HT1080 (cell line): ENCODE results near the gene UBA3. TPM values are rescaled to one million over a fixed set of nuclear protein-coding genes. Genes with fewer than 3 reads are reported as not detected.

ENCODE experiments used
- DNase-seq: peaks from one replicate; pipeline ENCODE4 v3.0.0-alpha.2; 2015; ENCODE audit warnings: low read depth
- total RNA-seq: library from RNA; depleted of rRNA; stranded (reverse); fragments of >200 nt; shearing (Covaris generic); gene quantifications from 2 replicates; pipeline ENCODE4 v1.2.3, GENCODE V29; 2014

UBA3 gene
- total RNA-seq, 1 experiment from 2014 or later, result 55.9 TPM

GRCh38 chr3:69072928-69073327 lies 7.2 kb downstream of the UBA3 start:
- DNase-seq, result no peak

- no peak for DNase-seq
Observed at GRCh38 chr3:69066121-69066520, 14.0 kb downstream of the UBA3 start.

DNA sequence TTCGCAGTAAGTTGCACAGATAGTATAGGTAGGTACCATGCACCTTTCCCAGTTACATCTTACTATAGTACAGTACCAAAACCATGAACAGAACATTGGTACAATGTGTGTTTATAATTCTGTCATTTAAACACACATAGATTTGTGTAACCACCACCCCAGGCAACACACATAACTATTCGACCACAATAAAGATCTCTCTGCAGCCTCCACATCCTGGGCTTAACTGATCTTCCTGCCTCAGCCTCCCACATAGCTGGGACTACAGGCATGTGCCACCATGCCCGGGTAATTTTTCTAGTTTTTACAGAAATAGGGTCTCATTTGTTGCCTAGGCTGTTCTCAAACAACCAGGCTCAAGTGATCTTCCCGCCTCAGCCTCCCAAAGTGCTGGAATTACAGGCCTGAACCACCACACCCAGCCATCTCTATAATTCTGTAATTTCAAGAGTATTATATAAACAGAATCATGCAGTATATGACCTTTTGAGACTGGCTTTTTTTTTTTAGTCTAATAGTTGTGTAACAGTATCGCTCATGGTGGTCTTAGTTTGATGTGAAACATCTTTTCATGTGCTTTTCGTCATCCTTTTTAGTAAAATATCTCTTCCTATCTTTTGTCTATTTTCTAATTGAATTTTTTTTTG lies 14.7 kb downstream of the UBA3 start:
- DNase-seq, result no peak

DNA sequence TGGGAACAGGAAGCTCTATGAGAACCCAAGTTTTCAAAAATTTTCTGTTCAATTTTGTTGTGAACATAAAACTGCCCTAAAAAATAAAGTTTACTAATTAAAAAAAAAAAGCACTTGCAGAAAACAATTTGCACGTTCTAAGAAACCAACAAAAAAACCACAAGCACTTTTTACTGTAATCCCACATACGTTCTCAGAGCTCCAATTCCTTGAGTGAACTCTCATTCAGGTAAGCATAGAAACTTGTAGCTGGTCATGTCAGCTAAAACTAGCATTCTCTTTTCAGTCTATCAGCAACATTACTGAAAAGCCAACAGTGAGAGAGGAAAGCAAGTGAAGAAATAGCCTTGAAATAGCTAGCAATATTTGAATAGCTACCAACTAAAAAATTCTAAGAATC lies 16.5 kb downstream of the UBA3 start:
- no peak for DNase-seq

- DNase-seq, result no peak
Observed at GRCh38 chr3:69059688-69060087, 20.5 kb downstream of the UBA3 start.

GRCh38 chr3:69058947-69059224 lies 21.3 kb downstream of the UBA3 start:
- no peak for DNase-seq

DNA sequence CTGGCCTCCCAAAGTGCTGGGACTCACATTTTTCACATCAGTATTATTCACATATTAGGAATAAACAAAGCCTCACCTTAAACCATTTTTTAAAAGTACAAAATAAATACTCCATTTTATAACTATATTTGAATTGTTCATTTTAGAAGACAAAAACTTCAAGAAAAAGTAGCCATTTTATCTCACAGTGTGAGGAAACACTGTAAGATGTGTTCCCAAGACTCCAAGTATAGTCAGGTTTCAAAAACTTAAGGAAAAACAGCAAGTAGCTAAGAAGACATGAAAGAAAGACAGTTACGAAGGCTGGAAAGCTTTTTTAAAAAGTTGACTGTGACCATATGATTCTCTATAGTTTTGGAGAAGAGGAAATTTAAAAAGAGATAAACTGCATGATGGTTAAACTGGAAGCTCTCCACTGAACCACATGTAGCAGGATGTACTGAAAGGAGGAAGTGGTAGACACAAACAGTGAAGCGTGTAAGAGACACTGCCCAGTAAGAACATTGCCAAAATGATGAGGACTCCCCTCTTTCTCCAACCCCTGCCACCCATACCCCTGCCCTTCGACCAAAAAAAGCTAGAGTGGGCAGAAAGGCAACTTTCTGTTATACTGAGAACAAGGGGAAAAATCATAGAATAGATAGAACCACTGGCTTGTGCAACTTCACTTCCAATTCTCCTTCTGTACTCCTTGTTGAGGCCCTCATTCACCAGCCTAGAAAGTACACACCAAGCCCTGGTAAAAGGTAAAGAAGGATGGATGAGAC lies 21.8 kb downstream of the UBA3 start:
- no peak for DNase-seq

DNA sequence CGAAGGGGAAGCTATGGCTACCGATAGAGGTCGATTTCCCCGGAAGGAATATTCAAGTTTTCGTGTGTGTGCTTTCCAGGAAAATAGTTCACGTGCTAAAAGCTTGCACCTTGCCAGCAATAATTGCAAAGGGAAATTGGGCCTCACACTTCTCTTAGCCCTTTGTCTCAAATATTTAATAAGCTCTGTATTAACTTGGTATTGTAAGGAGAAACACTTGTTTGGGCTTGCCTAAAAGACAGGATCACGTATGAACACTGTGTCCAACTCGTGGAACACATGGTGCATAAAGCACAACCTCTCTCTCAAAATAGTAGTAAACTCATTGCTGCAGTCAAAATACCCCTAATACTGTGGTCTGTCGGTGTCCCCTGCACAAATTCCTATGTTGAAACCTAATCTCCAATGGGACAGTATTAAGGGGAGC lies 27.7 kb downstream of the UBA3 start:
- no peak for DNase-seq

GRCh38 chr3:69051756-69052471 lies 28.3 kb downstream of the UBA3 start, which contains the start of gene TMF1:
Gene TMF1, minus strand, starts transcription at chr3:69052333. Its CDS starts 247 bp downstream, at chr3:69052086.
- peak; percentile 96 for DNase-seq

DNA sequence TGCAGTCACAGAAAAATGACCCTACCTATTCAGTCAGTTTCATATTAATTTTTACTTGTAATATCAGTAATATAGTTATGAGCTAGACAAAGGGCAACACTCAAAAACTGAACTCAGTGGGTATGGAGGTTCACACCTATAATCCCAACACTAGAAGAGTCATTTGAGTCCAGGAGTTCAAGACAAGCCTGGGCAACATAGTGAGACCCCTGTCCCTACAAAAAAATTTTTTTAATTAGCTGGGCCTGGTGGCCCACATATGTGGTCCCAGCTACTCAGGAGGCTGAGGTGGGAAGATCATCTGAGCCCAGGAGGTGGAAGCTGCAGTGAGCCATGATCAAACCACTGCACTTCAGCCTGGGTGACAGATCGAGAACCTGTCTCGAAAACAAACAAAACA lies 31.2 kb downstream of the UBA3 start:
- no peak for DNase-seq

DNA sequence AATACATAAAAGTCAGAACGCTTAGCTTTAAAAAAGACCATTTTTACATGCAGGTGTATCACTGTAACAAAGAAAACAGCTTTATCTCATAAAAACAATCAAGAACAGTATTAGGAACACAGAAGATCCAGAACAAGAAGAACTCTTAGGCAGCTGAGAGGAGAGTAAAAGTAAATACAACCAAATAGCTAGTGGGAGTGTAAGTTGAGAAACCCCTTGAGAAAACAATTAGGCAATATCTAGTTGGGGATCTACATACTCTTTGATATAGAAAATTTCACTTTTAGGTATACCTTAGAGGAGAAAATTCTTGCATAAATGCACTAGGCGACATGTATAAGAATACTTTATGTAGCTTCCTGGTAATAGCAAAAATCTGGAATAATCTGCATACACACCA lies 35.6 kb downstream of the UBA3 start:
- no peak for DNase-seq

- DNase-seq, result peak; percentile 50
Observed at GRCh38 chr3:69033470-69033869, 46.7 kb downstream of the UBA3 start.

DNA sequence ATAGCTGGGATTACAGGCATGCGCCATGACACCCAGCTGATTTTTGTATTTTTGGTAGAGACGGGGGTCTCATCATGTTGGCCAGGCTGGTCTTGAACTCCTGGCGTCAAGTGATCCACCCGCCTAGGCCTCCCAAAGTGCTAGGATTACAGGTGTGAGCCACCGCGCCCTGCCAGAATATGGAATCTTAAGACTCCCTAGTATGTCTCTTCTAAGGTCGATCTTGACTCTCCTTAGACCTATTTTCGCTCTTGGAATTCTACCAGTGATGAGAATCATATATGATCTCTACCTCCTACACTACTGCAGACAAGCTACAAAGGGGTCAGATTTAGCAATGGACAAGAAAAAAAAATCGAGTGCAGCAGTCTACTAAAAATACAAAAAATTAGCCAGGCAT lies 47.4 kb downstream of the UBA3 start:
- no peak for DNase-seq

DNA sequence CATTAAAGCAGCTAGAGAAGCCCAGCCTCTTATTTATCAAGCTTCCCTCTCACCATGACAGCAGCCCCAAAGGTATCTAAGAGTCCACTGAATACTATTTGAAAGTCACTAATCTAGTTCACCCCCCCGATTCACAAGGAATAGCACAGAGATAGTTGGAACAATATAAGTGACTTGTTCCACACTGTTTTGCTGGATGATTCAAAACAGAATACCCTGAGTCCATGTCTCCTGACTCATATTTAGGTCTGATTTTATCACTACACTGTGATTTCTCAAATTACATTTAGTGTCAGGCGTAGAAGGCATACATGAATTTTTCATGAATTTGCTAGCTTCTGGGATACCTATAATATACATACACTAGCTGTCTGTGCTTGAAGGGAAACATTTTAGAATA lies 48.0 kb downstream of the UBA3 start:
- peak; percentile 23 for DNase-seq

DNA sequence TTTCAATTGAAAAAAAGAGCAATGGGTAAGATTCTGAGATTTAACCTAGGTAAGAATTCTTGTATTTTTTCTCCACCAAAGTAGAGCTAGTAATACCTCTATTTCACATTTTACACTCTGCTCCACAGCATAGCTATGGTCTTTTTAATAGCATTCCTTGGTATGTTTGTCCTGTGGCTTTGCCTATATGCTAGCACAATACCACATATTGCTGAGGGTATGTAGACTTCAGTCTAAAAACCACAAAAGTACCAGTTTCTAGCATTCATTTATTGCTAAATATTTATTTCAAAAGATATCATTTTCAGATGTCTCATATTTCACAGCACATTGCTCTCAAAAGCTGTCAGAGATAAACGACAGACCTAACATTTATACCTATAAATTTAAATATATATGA lies 48.5 kb downstream of the UBA3 start:
- DNase-seq, result no peak

DNA sequence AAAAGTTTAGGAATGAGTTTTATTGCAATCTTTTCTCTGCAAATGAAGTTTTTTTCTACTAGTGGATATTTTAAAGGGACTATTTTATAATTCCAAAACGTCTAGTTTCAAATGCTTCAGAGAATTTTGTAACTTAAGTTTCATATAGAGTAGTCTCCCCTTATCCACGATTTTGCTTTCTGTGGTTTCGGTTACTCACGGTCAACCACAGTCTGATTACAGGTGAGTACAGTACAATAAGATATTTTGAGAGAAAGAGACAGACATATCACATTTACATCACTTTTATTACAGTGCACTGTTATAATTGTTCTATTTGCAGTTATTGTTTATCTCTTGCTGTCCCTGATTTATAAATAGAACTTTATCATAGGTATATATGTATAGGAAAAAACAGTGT lies 59.3 kb downstream of the UBA3 start:
- DNase-seq, result no peak

- no peak for DNase-seq
Observed at GRCh38 chr3:69020424-69020823, 59.7 kb downstream of the UBA3 start.

DNA sequence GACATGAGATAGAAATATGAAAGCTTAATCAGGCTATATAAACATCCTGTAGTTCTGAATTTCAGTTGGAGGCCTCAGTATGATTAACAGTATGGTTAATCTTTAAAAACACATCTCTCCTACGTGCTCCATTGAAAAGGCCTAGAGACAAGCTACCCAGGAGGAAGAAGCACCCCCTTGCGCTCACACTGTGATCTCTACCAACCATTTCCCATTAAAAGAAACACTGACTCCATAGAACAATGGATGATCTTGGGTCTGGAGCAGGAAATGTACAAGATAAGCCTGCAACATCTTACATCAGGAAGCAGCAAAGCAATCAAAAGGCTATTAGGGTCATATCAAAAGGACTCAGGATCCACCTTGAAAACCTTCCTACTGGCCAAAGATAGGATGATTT lies 63.3 kb downstream of the UBA3 start:
- DNase-seq, result no peak

GRCh38 chr3:69016102-69016501 lies 64.1 kb downstream of the UBA3 start:
- no peak for DNase-seq

DNA sequence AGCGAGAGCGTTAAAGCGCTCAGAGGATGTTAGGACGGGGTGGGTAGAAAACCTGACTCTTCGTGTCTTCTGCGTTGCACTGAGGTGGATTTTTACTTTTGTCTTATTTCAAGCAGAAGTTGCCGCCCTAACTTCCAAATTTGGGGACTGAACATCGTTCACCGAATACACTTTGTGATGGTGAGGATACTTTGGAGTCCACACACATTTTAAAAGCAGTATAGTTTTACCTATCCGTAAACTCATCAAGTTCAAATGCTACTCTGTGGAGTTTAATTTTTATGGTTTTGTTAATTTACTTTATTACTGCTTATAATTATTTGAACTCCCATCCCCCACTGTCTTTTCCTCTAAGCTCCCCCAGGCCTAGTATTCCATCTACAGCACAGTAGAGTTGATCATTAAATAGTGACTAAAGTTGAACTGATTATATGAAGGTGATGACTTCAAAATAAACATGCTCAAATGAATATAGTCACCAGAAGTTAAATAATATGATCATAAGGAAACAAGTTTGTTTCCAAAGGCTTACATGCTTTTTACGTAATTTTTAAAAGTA lies 66.1 kb downstream of the UBA3 start:
- no peak for DNase-seq

- DNase-seq, result peak; percentile 86
Observed at GRCh38 chr3:69013253-69014021, 66.7 kb downstream of the UBA3 start, which contains the start of gene EOGT. Gene EOGT, minus strand, starts transcription at chr3:69013684. Its CDS starts 3,838 bp downstream, at chr3:69009846.
